ENCODE measurements around the gene GP5.

GP5 gene

GRCh38 chr3:194401346-194401745 lies 2.3 kb upstream of the GP5 start:
- H2AFZ ChIP-seq (ENCODE audit: low read depth, low read length): no peak overlapping the region
- H3K9ac ChIP-seq (ENCODE audit: low read length): no peak overlapping the region
- no peak overlapping the region for H3K4me2 ChIP-seq (ENCODE audit: low read length)
- H3K4me1 ChIP-seq (ENCODE audit: low read length): no peaks in the 10 kb centered on the region
- no peak overlapping the region for H3K27ac ChIP-seq (ENCODE audit: low read length)
- H3K9me3 ChIP-seq (ENCODE audit: insufficient read depth, low read length): no peaks in the 10 kb centered on the region
- no peaks in the 10 kb centered on the region for H3K27me3 ChIP-seq (ENCODE audit: low read depth, low read length)
- no peak for TF ChIP-seq EZH2phosphoT487 (IDR thresholded peaks at IDR 0.05; ENCODE audit: low read depth)
- TF ChIP-seq CTCF (IDR thresholded peaks at IDR 0.05; ENCODE audit: low read depth, low read length): no peak
- peaks cover 18% of the 10 kb centered on the region for H3K36me3 ChIP-seq (replicated peaks; ENCODE audit: low read depth, low read length)
- H4K20me1 ChIP-seq (ENCODE audit: insufficient read depth, low read length): no peaks in the 10 kb centered on the region
- H3K79me2 ChIP-seq (ENCODE audit: low read length): no peaks in the 10 kb centered on the region
- H3K4me3 ChIP-seq (ENCODE audit: low read length): no peak overlapping the region

- Histone ChIP-seq H3K36me3 (replicated peaks; ENCODE audit: low read depth, low read length) (peaks cover 9% of the 10 kb centered on the region), H3K27me3 (ENCODE audit: low read depth, low read length) (no peaks in the 10 kb centered on the region), H3K79me2 (ENCODE audit: low read length) (no peaks in the 10 kb centered on the region), H4K20me1 (ENCODE audit: insufficient read depth, low read length) (no peaks in the 10 kb centered on the region), H2AFZ (ENCODE audit: low read depth, low read length) (no peak overlapping the region), H3K27ac (ENCODE audit: low read length) (no peak overlapping the region), H3K9me3 (ENCODE audit: insufficient read depth, low read length) (no peaks in the 10 kb centered on the region), H3K4me1 (ENCODE audit: low read length) (peaks cover 4% of the 10 kb centered on the region; the same call in 1 of the 2 replicates), H3K4me2 (ENCODE audit: low read length) (no peak overlapping the region), H3K9ac (ENCODE audit: low read length) (no peak overlapping the region), H3K4me3 (ENCODE audit: low read length) (no peak overlapping the region)
- TF ChIP-seq CTCF (IDR thresholded peaks at IDR 0.05; ENCODE audit: low read depth, low read length): no peak
- TF ChIP-seq EZH2phosphoT487 (IDR thresholded peaks at IDR 0.05; ENCODE audit: low read depth): no peak
Observed at GRCh38 chr3:194399874-194400411, 877 bp upstream of the GP5 start.

DNA sequence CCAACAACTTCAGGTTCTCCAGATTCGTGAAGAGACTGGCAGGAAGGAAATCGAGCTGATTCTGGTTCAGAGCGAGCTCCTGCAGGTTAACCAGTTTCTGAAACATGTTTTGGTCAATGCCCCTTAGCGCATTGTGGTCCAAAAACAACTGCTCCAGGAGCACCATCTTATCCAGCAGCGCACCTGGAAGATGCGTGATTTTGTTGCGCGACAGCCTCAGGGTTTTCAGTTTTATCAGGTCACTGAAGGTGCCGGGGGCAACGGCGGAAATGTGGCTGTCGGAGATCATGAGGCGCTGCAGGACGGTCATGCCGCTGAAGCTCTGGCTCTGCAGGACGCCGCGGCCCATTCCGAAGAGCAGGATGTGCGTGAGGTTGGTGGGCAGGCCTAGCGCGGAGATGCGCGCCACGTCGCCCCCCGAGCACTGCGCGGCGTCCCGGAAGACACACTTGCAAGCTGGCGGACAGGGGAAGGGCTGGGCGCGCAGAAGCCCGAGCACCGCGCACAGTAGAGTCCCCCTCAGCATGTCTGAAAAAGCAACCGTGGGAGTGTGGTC lies 1.2 kb downstream of the GP5 start:
- Histone ChIP-seq H3K4me1 (ENCODE audit: low read length) (peaks cover 6% of the 10 kb centered on the region; the same call in 1 of the 2 replicates), H3K79me2 (ENCODE audit: low read length) (no peaks in the 10 kb centered on the region), H3K27me3 (ENCODE audit: low read depth, low read length) (no peaks in the 10 kb centered on the region), H4K20me1 (ENCODE audit: insufficient read depth, low read length) (no peaks in the 10 kb centered on the region), H3K9me3 (ENCODE audit: insufficient read depth, low read length) (no peaks in the 10 kb centered on the region), H3K4me3 (ENCODE audit: low read length) (no peak overlapping the region), H3K27ac (ENCODE audit: low read length) (no peak overlapping the region), H3K4me2 (ENCODE audit: low read length) (no peak overlapping the region), H3K36me3 (replicated peaks; ENCODE audit: low read depth, low read length) (no peaks in the 10 kb centered on the region), H3K9ac (ENCODE audit: low read length) (no peak overlapping the region), H2AFZ (ENCODE audit: low read depth, low read length) (no peak overlapping the region)
- no peak for TF ChIP-seq EZH2phosphoT487 (IDR thresholded peaks at IDR 0.05; ENCODE audit: low read depth)
- TF ChIP-seq CTCF (IDR thresholded peaks at IDR 0.05; ENCODE audit: low read depth, low read length): no peak

DNA sequence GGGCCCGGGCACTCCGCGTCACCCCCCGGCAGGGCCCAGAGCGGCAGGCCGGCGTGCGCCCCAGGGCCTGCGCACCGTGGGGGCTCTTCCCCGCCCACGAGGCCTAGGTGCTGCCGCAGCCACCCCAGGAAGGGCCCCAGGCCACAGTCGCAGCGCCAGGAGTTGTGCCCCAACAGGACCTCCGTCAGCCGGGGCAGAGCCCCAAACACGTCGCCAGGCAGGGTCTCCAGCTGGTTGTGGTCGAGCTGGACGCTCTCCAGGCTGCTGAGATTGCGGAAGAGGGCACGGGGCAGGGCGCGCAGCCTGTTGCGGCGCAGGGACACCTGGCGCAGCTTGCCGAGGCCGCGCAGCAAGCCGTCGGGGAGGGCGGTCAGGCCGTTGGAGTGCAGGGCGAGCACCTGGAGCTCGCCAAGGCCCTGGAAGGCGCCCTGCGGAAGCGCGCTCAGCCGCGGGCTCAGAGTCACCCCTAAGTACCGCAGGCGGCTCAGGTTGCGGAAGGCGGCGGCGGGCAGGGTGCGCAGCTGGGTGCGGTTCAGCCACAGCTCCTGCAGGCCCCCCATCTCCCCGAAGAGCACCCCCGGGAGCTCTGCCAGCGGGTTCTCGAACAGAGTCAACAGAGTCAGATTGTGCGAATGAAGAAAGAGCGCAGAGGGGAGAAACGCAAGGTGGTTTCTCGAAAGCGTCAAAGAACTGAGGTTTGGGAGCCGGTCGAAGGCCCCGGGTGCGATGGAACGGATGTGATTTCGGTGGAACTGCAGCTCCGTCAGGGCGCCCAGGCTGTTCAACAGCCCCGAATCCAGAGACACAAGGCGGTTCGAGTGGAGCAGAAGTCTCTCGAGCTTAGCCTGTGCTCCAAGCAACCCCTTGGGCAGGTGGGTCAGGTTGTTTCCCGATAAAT lies 2.0 kb downstream of the GP5 start:
- Histone ChIP-seq H3K79me2 (ENCODE audit: low read length) (no peaks in the 10 kb centered on the region), H2AFZ (ENCODE audit: low read depth, low read length) (no peak overlapping the region), H3K4me3 (ENCODE audit: low read length) (no peak overlapping the region), H3K27ac (ENCODE audit: low read length) (no peak overlapping the region), H3K4me2 (ENCODE audit: low read length) (no peak overlapping the region), H3K27me3 (ENCODE audit: low read depth, low read length) (no peaks in the 10 kb centered on the region), H3K9ac (ENCODE audit: low read length) (no peak overlapping the region), H3K36me3 (replicated peaks; ENCODE audit: low read depth, low read length) (no peaks in the 10 kb centered on the region), H3K4me1 (ENCODE audit: low read length) (peaks cover 6% of the 10 kb centered on the region; the same call in 1 of the 2 replicates), H3K9me3 (ENCODE audit: insufficient read depth, low read length) (no peaks in the 10 kb centered on the region), H4K20me1 (ENCODE audit: insufficient read depth, low read length) (no peaks in the 10 kb centered on the region)
- TF ChIP-seq CTCF (IDR thresholded peaks at IDR 0.05; ENCODE audit: low read depth, low read length): no peak
